NB4 (cell line): ENCODE results near the gene GHITM.

Source experiments
- CTCF ChIP-seq: IDR thresholded peaks from one replicate; pipeline ENCODE4 v1.5.1; 2012; ENCODE audit warnings: low read depth, low read length
- MAX ChIP-seq: IDR thresholded peaks from 2 replicates; pipeline ENCODE4 v1.6.1; 2011; ENCODE audit warnings: low read depth, low read length
- MYC ChIP-seq: IDR thresholded peaks from 2 replicates; pipeline ENCODE4 v1.6.1; 2011; ENCODE audit warnings: low read depth, low read length
- POLR2A ChIP-seq: IDR thresholded peaks from 2 replicates; pipeline ENCODE4 v1.6.1; 2011; ENCODE audit warnings: mild to moderate bottlenecking; ENCODE audit not compliant: insufficient read length; ENCODE audit errors: extremely low read depth

GRCh38 chr10:84176351-84176750, 37.0 kb downstream of the GHITM start:
- TF ChIP-seq POLR2A (no peak), MAX (no peak), CTCF (no peak), MYC (no peak)
